ENCODE measurements around the gene SFTPB.
"Not testable (repeated sequence)": the region's sequence is repeated elsewhere in the genome, so short reads cannot be mapped to it uniquely, and the experiment has no call there.

The SFTPB gene

DNA sequence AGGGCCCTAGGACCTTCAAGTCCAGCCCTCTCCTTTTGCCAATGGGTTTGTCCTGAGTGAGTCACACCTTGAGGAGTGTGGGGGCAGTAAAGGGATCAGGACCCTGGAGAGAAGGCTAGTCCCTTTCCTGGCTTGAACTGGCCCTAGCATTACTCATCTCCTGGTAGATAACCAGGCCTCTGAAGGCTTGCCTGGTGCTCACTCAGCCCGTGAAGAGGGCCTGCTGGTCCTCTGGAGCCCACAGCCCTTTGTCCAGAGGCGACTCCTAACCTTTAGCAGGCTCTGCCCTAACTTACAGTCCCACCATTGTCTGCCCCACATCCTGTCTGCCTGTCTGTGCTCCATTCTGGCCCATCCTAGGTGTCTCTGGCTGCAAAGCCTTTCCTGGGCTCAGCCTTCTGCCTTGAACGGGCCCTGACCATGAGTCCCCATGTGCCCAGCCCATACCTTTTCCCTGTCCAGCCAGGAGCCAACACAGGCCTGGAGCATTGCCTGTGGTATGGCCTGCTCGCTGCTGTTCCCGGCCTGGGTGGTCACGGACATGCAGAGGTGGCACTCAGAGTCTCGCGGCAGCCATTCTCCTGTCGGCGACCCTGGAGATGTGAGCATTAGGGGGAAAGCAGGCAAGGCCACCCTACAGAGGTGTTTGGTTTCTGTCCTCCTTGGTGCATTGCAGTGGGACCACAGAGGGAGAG, 5.0 kb downstream of the SFTPB start:
- H3K4me1 ChIP-seq (ENCODE audit: insufficient read depth, low read length): peaks cover 8% of the 10 kb centered on the region

DNA sequence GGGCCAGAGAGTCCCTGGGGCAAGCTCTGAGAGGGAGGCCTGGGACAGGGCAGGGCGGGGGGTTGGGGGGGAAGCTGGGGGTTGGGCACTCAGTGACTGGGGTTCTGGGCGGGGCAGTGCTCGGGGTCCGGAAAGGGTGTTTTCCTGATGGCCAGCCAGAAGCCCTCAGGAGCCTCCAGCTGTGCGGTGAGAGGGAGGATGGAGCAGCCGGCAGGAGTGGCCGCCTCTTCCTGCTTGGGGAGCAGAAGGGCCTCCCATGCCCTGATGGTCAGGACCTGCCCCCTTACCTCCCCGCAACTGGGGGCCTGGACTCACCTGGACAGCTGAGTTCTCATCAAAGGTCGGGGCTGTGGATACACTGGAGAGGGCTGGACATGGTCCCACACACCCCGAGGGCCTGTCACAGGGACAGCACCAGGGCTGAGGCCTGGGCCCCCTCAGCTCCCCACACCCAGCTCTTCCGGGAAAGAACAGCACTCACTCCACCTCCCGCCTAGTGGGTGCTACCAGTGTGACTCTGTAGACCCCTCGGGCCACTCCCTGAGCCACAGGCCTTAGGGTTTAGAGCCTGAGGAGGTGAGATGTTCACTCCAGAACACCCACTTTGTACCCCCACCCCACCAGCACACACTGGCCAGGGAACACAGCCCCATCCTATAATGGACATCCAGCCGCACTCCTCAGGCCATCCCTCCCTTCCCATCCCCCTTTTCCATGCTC, 6.7 kb downstream of the SFTPB start:
- Histone ChIP-seq H3K9me3 (ENCODE audit: control insufficient read depth, insufficient read depth, low read length) (no peaks in the 10 kb centered on the region), H3K9ac (ENCODE audit: low read depth, low read length) (no peak overlapping the region), H3K4me1 (ENCODE audit: insufficient read depth, low read length) (peaks cover 8% of the 10 kb centered on the region), H3K36me3 (ENCODE audit: insufficient read depth, low read length) (0 out of 2 replicates have a peak, but pooled peaks cover 4% of the 10 kb centered on the region)

More for the DNA sequence above, 5.0 kb downstream of the SFTPB start:
- H3K36me3 ChIP-seq (ENCODE audit: insufficient read depth, low read length): 0 out of 2 replicates have a peak, but pooled peaks cover 4% of the 10 kb centered on the region
- no peak overlapping the region for H3K9ac ChIP-seq (ENCODE audit: low read depth, low read length)
- H3K9me3 ChIP-seq (ENCODE audit: control insufficient read depth, insufficient read depth, low read length): no peaks in the 10 kb centered on the region

DNA sequence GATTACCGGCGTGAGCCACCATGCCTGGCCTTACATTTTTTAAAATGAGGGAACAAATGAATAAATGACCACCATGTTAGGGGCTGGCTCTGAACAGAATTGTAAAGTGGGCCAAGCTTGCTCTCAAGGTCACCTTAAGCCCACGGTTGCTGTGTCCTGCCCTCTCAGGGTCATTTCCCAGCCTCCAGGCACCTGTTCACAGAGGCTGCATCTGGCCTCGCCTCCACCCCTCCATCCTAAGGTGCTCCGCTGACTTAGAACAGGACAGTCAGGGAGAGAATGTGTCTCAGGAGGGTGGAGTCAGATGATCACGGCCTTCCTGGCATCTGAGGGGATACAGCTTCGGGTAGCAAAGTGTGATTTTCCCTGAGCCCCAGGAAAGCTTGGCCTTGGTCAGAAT, 7.3 kb downstream of the SFTPB start:
- H3K9ac ChIP-seq (ENCODE audit: low read depth, low read length): no peak overlapping the region
- H3K4me1 ChIP-seq (ENCODE audit: insufficient read depth, low read length): peaks cover 8% of the 10 kb centered on the region

DNA sequence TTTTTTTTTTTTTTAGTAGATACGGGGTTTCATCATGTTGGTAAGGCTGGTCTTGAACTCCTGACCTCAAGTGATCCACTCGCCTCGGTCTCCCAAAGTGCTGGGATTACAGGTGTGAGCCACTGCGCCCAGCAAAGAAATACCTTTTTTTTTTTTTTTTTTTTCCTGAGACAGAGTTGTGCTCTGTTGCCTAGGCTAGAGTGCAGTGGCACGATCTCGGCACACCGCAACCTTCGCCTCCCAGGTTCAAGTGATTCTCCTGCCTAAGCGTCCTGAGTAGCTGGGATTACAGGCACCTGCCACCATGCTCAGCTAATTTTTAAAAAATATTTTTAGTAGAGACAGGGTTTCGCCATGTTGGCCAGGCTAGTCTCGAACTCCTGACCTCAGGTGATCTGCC, 7.7 kb downstream of the SFTPB start:
- H3K9ac ChIP-seq (ENCODE audit: low read depth, low read length); H3K9me3 ChIP-seq (ENCODE audit: control insufficient read depth, insufficient read depth, low read length); H3K36me3 ChIP-seq (ENCODE audit: insufficient read depth, low read length); H3K4me1 ChIP-seq (ENCODE audit: insufficient read depth, low read length): not testable (repeated sequence)

More for the DNA sequence above, 7.3 kb downstream of the SFTPB start:
- no peaks in the 10 kb centered on the region for H3K9me3 ChIP-seq (ENCODE audit: control insufficient read depth, insufficient read depth, low read length)
- 0 out of 2 replicates have a peak, but pooled peaks cover 4% of the 10 kb centered on the region for H3K36me3 ChIP-seq (ENCODE audit: insufficient read depth, low read length)

DNA sequence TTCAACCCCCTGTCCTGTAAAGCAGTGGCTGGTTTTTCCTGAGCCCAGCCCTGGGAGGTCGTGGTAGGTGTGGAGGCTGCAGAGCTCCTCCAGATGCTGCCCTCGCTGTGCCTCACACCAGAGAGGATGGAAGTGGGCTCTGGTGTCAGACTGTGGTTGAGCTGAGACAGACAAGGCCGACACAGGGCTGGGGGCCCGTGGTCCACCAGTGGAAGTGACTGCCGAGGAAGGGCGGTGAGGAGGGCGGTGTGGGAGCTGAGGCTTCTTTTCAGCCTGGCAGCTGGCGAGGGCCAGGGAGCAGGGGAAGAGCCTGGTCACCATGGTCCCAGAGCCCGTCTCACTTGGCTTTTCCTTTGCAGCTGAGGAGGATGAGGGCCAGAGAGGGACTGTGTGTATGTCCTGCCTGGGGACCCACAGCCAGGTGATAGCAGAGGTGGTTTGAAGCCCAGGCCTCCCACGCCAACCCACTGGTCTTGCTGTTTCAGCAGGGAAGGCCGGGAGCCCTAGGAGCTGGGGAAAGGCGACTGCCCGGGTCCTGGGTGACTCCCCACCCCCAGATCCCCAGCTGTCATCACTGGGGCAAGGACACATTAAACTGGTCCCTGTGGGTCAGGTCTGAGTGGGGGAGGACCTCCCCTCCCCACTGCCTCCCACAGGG, 8.5 kb downstream of the SFTPB start:
- Histone ChIP-seq H3K9ac (ENCODE audit: low read depth, low read length) (no peak overlapping the region), H3K4me1 (ENCODE audit: insufficient read depth, low read length) (peaks cover 8% of the 10 kb centered on the region), H3K9me3 (ENCODE audit: control insufficient read depth, insufficient read depth, low read length) (no peaks in the 10 kb centered on the region), H3K36me3 (ENCODE audit: insufficient read depth, low read length) (0 out of 2 replicates have a peak, but pooled peaks cover 4% of the 10 kb centered on the region)

DNA sequence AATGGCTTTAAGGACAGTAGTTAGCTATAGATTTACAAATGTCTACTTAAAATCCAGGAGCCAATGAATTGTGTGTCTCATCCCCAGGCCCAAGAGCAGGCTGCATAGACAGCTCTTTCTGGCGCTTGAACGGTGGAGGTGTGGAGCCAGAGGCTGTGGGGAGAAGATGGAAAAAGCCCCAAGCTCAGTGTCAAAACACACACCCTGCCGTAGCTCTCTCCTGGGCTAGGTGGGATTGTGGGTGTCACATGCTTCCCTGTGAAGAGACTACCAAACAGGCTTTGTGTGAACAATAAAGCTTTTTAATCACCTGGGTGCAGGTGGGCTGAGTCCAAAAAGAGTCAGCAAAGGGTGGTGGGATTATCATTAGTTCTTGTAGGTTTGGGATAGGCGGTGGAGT, 10.6 kb downstream of the SFTPB start:
- H3K9me3 ChIP-seq (ENCODE audit: control insufficient read depth, insufficient read depth, low read length); H3K9ac ChIP-seq (ENCODE audit: low read depth, low read length); H3K36me3 ChIP-seq (ENCODE audit: insufficient read depth, low read length); H3K4me1 ChIP-seq (ENCODE audit: insufficient read depth, low read length): not testable (repeated sequence)

DNA sequence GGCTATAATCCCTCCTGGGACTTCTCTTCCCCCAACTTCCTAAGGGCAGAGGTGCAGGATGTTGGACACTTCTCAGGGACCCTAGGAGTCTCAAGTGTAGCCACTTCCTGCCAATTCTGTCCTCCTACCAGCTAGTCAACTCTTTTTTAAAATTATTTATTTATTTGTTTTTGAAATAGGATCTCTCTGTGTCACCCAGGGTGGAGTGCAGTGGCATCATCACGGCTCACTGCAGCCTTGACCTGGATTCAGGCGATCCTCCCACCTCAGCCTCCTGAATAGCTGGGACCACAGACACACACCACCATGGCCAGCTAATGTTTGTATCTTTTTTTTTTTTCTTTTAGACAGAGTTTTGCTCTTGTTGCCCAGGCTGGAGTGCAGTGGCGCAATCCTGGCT, 11.5 kb downstream of the SFTPB start:
- Histone ChIP-seq H3K9me3 (ENCODE audit: control insufficient read depth, insufficient read depth, low read length) (no peaks in the 10 kb centered on the region), H3K36me3 (ENCODE audit: insufficient read depth, low read length) (peaks cover 8% of the 10 kb centered on the region), H3K9ac (ENCODE audit: low read depth, low read length) (no peak overlapping the region), H3K4me1 (ENCODE audit: insufficient read depth, low read length) (peaks cover 6% of the 10 kb centered on the region)

DNA sequence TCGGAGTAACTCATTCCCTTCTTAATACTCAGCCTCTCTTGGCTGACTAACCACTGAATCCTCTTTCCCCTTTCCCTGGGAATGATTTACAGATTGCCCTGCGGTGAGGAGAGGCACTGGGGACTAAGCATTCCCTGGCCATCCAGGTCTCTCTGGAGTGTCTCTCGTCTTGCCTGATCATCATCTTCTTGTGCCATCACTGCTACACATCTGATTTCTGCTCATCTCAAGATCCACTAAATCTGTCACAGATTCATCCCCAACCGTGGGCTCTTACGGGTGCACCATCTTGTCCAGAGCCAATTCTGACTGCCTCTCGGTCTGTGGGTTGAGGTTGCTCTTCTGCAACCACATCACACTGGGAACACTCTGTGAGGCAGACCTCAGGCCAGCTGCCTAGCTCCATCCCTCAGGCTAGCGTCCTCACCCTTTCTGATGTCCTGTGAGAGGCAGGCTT, 12.0 kb downstream of the SFTPB start:
- H3K4me1 ChIP-seq (ENCODE audit: insufficient read depth, low read length): peaks cover 3% of the 10 kb centered on the region
- H3K36me3 ChIP-seq (ENCODE audit: insufficient read depth, low read length): peaks cover 8% of the 10 kb centered on the region
- no peaks in the 10 kb centered on the region for H3K9me3 ChIP-seq (ENCODE audit: control insufficient read depth, insufficient read depth, low read length)
- no peak overlapping the region for H3K9ac ChIP-seq (ENCODE audit: low read depth, low read length)

DNA sequence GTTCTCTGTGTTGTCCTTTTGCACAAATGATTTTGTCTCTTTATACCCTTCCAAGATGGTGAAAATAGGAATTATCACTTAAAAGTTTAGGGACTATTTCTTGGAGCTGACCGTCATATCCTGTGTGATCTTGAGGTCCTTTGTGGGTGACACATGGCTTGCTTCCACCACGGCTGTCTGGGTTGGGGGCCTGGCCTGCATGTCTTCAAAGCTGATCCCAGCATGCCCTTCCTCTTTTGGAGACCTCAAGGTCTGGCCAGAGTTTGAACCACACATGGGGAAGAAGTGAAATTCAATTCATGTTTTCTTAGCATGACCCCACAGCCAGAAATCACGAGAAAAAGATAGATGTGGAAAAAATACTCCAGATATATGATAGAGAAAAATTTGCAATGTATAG, 14.0 kb downstream of the SFTPB start:
- Histone ChIP-seq H3K9me3 (ENCODE audit: control insufficient read depth, insufficient read depth, low read length) (no peaks in the 10 kb centered on the region), H3K36me3 (ENCODE audit: insufficient read depth, low read length) (peaks cover 17% of the 10 kb centered on the region), H3K4me1 (ENCODE audit: insufficient read depth, low read length) (no peaks in the 10 kb centered on the region; the same call in none of the 2 replicates), H3K9ac (ENCODE audit: low read depth, low read length) (no peak overlapping the region)

DNA sequence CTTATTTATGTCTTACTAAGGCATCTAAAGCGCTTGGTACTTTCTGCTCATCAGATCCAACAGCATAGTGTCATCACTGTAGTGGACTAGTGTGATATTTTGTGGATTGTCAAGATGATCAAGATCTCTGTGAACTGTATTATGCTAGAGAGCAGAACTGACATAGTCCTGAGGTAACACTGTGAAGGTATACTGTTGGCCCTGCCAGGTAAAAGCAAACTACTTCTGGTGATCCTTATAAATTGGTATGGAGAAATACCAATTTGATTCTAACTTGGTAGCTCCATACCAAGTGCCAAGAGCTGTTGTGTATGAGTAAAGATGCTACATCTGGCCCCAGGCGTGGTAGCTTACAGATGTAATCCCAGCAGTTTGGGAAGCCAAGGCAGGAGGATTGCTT, 15.9 kb downstream of the SFTPB start:
- H3K4me1 ChIP-seq (ENCODE audit: insufficient read depth, low read length): no peaks in the 10 kb centered on the region; the same call in none of the 2 replicates

DNA sequence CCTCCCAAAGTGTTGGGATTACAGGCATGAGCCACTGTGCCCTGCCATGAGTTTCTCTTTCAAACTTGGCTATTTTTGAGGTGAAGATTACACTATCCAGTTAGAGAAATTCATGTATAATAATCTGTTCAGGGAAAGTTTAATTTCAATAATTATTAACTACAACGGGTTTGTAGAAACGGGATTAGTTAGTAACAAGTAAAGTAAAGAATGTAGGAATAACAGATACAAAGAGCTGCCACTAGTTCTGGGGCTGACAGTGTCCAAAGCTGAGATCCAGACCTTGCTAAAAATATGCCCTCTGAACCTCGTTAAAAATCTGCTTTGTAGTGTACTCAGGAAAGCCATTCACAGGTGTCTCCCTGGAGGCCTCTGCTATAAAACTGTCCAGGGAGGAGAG, 16.9 kb downstream of the SFTPB start:
- no peaks in the 10 kb centered on the region; the same call in none of the 2 replicates for H3K4me1 ChIP-seq (ENCODE audit: insufficient read depth, low read length)
- peaks cover 23% of the 10 kb centered on the region for H3K36me3 ChIP-seq (ENCODE audit: insufficient read depth, low read length)
- no peaks in the 10 kb centered on the region for H3K9me3 ChIP-seq (ENCODE audit: control insufficient read depth, insufficient read depth, low read length)
- no peak overlapping the region for H3K9ac ChIP-seq (ENCODE audit: low read depth, low read length)

More for the DNA sequence above, 15.9 kb downstream of the SFTPB start:
- no peak overlapping the region for H3K9ac ChIP-seq (ENCODE audit: low read depth, low read length)
- H3K9me3 ChIP-seq (ENCODE audit: control insufficient read depth, insufficient read depth, low read length): no peaks in the 10 kb centered on the region
- H3K36me3 ChIP-seq (ENCODE audit: insufficient read depth, low read length): peaks cover 23% of the 10 kb centered on the region

DNA sequence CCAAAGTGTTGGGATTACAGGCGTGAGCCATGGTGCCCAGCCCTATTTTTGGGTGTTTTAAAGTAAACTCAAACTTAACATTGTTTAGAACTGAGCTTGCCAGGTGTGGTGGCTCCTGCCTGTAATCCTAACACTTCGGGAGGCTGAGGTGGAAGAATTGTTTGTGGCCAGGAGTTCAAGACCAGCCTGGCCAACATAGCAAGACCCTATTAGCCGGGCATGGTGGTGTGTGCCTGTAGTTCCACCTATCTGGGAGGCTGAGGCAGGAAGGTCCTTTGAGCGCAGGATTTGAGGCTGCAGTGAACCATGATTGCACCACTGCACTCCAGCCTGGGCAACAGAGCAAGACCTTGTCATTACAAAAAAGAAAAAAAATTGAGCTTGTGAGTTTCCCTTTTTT, 17.5 kb downstream of the SFTPB start:
- Histone ChIP-seq H3K9me3 (ENCODE audit: control insufficient read depth, insufficient read depth, low read length) (no peaks in the 10 kb centered on the region), H3K4me1 (ENCODE audit: insufficient read depth, low read length) (no peaks in the 10 kb centered on the region; the same call in none of the 2 replicates), H3K9ac (ENCODE audit: low read depth, low read length) (no peak overlapping the region), H3K36me3 (ENCODE audit: insufficient read depth, low read length) (peaks cover 28% of the 10 kb centered on the region)

DNA sequence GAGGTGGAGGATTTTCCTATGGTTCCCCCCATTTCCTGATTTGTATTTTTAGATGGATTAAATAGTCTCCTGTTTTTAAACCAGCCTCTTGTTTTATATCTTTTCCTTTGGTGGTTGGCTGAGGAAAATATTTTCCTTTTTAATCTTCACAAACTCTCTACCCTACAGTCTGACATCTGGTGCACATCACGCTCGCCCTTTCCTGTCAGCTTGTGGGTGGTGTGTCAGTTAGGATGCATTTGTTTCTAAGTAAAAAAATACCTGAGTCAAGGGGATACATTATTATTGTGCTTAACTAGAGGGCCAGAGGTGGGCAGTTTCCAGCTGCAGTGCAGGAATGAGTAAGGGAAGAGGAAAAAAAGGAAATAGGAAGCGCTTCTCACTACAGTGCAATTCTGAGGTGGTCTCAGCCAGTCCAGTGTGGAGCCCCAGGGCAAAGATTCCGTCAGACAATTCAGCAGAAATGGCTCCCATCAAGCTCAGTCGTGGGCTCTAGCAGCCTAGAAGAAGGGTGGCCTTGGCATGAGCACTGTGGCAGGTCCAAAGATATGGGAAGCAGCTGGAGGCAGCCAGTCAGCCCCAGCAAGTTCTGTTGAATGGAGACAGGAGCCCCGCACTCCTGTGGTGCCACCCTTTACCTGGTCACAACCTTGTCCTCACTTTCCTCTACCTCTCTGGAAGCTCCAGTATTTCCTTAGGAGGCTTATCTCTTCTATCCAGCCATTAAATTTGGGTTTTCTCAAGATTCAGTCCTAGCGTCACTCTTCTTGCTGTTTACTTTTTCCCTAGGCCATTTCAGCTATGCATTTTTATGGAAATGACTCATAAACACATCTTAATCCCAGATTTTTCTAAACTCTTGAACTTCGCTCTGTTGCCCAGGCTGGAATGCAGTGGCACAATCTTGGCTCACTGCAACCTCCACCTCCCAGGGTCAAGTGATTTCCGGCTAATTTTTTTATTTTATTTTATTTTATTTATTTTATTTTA, 18.5 kb downstream of the SFTPB start:
- no peaks in the 10 kb centered on the region for H3K9me3 ChIP-seq (ENCODE audit: control insufficient read depth, insufficient read depth, low read length)
- H3K36me3 ChIP-seq (ENCODE audit: insufficient read depth, low read length): peaks cover 35% of the 10 kb centered on the region
- no peak overlapping the region for H3K9ac ChIP-seq (ENCODE audit: low read depth, low read length)
- H3K4me1 ChIP-seq (ENCODE audit: insufficient read depth, low read length): no peaks in the 10 kb centered on the region; the same call in none of the 2 replicates

DNA sequence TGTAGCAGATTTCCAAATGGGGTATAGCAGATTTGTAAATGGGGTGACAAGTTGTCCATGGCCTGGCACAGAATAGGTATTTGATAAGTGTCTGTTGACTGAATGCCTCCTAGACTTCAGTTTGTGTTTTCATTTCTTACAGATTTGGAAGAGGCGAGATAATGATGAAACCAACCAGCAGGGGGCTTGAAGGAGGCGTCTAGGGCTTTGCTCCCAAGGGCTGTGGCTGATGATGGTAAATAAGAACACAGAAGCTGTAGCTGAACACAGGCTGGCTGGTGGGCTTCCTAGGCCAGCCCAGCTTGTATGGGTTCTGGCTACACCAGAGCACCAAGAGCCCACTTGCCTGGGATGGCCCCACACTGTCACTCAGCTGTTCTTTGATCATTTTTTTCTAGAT, 19.4 kb downstream of the SFTPB start:
- H3K4me1 ChIP-seq (ENCODE audit: insufficient read depth, low read length): no peaks in the 10 kb centered on the region
- peaks cover 35% of the 10 kb centered on the region for H3K36me3 ChIP-seq (ENCODE audit: insufficient read depth, low read length)
- no peaks in the 10 kb centered on the region for H3K9me3 ChIP-seq (ENCODE audit: control insufficient read depth, insufficient read depth, low read length)
- H3K9ac ChIP-seq (ENCODE audit: low read depth, low read length): no peak overlapping the region
